HG02852 (cell line): Measurements from ENCODE around the gene CCDC28A.
"Not testable (repeated sequence)": the region's sequence is repeated elsewhere in the genome, so short reads cannot be mapped to it uniquely, and the experiment has no call there.

Experiments used
- ATAC-seq: cut with Tn5 transposase; IDR thresholded peaks from one replicate; pipeline ENCODE4 v1.9.1; 2021; ENCODE audit warnings: mild to moderate bottlenecking, moderate library complexity; ENCODE audit not compliant: unreplicated experiment

CCDC28A gene

GRCh38 chr6:138773177-138774091, at the start of gene CCDC28A:
Gene CCDC28A, plus strand, starts transcription at chr6:138773769. Its CDS starts 2,352 bp downstream, at chr6:138776121.
- ATAC-seq = peak; percentile 92

- no peak for ATAC-seq
These were observed 49.6 kb upstream of the CCDC28A start for GRCh38 chr6:138724015-138724414.

GRCh38 chr6:138726066-138726756, 47.4 kb upstream of the CCDC28A start:
- no peak for ATAC-seq

GRCh38 chr6:138726757-138727097, 46.8 kb upstream of the CCDC28A start:
- ATAC-seq = no peak

GRCh38 chr6:138727182-138727581, 46.4 kb upstream of the CCDC28A start:
- no peak for ATAC-seq

- no peak for ATAC-seq
These were observed 44.9 kb upstream of the CCDC28A start for GRCh38 chr6:138728662-138729061.

GRCh38 chr6:138730037-138730436, 43.5 kb upstream of the CCDC28A start:
- not testable (repeated sequence) for ATAC-seq

- ATAC-seq = no peak
These were observed 39.0 kb upstream of the CCDC28A start for GRCh38 chr6:138734585-138734984.

- no peak for ATAC-seq
These were observed 36.9 kb upstream of the CCDC28A start for GRCh38 chr6:138736640-138737039.

GRCh38 chr6:138752017-138752416, 21.6 kb upstream of the CCDC28A start:
- no peak for ATAC-seq

- ATAC-seq = no peak
These were observed 16.4 kb upstream of the CCDC28A start for GRCh38 chr6:138757136-138757535.

- ATAC-seq = no peak
These were observed 7.5 kb upstream of the CCDC28A start for GRCh38 chr6:138765896-138766655.

GRCh38 chr6:138769102-138769676, 4.4 kb upstream of the CCDC28A start:
- ATAC-seq = no peak

- ATAC-seq = no peak
These were observed 883 bp upstream of the CCDC28A start for GRCh38 chr6:138772596-138773176.

- ATAC-seq = no peak
These were observed 801 bp downstream of the CCDC28A start for GRCh38 chr6:138774370-138774769.

GRCh38 chr6:138776659-138777058, 3.1 kb downstream of the CCDC28A start:
- ATAC-seq = no peak

GRCh38 chr6:138778331-138778730, 4.8 kb downstream of the CCDC28A start:
- ATAC-seq = no peak

GRCh38 chr6:138782243-138782642, 8.7 kb downstream of the CCDC28A start:
- ATAC-seq = no peak

GRCh38 chr6:138785079-138785478, 11.5 kb downstream of the CCDC28A start:
- no peak for ATAC-seq

GRCh38 chr6:138785980-138786379, 12.4 kb downstream of the CCDC28A start:
- no peak for ATAC-seq

- no peak for ATAC-seq
These were observed 13.6 kb downstream of the CCDC28A start for GRCh38 chr6:138787138-138787537.
